Sigmoid colon (tissue), 7 donors: ENCODE data around the gene LILRA1. TPM values are rescaled to one million over a fixed set of nuclear protein-coding genes. Genes with fewer than 3 reads are reported as not detected.
"Not testable (repeated sequence)": the region's sequence is repeated elsewhere in the genome, so short reads cannot be mapped to it uniquely, and the experiment has no call there.

Source experiments
- DNase-seq: peaks from one replicate; pipeline ENCODE4 v3.0.0-alpha.2; 2019
- H3K27ac ChIP-seq, 4 donors: fragments of 200-600 bp; sonication (generic); one replicate each; pipeline ENCODE4 v1.5.1; 2016 to 2019; ENCODE audit warnings: mild to moderate bottlenecking in 1 of 4
- H3K27me3 ChIP-seq, 3 donors: fragments of 200-600 bp; sonication (generic); one replicate each; pipeline ENCODE4 v1.5.1; 2019; ENCODE audit warnings: mild to moderate bottlenecking in 1 of 3
- H3K36me3 ChIP-seq, 4 donors: fragments of 200-600 bp; sonication (generic); one replicate each; pipeline ENCODE4 v1.5.1; 2016 to 2019
- H3K4me1 ChIP-seq, 4 donors: fragments of 200-600 bp; sonication (generic); one replicate each; pipeline ENCODE4 v1.5.1; 2017 to 2019
- H3K4me3 ChIP-seq, 4 donors: fragments of 200-600 bp; sonication (generic); one replicate each; pipeline ENCODE4 v1.5.1; 2017 to 2019; ENCODE audit warnings: mild to moderate bottlenecking in 2 of 4, moderate library complexity in 1 of 4
- H3K9me3 ChIP-seq, 4 donors: fragments of 200-600 bp in 3 of 4; sonication (generic) in 3 of 4; one replicate each; pipeline versions ENCODE4 v1.5.1 to v1.6.1; 2013 to 2019
- EP300 ChIP-seq, 4 donors: sonication (generic); formaldehyde crosslinking; IDR thresholded peaks; one replicate each; pipeline ENCODE4 v1.6.1; 2017; ENCODE audit warnings: antibody characterized with exemption in 4 of 4
- POLR2A ChIP-seq, 2 donors: fragments of 450-650 bp; IDR thresholded peaks; one replicate each; pipeline ENCODE4 v1.6.1; 2016; ENCODE audit warnings: antibody characterized with exemption in 2 of 2, mild to moderate bottlenecking in 2 of 2, moderate library complexity in 2 of 2
- POLR2AphosphoS5 ChIP-seq, 4 donors: sonication (generic); formaldehyde crosslinking; IDR thresholded peaks; one replicate each; pipeline ENCODE4 v1.6.1; 2017; ENCODE audit warnings: antibody characterized with exemption in 4 of 4
- WGBS, 2 donors: extraction: QIAGEN DNeasy Blood & Tissue Kit; methylation state at CpG; one replicate each; pipeline ENCODE4 v1.1.7; 2013; 5-methylcytosine and 5-hydroxymethylcytosine counted together
- intact Hi-C: fragments of 100-400 bp; cut with DNase I; formaldehyde crosslinking; loops from one replicate; pipeline ENCODE4 v1.15.1; 2023
- polyA plus RNA-seq, 3 donors: library from polyadenylated mRNA; stranded (reverse); fragments of 200-250 nt; gene quantifications; one replicate each; pipeline ENCODE4 v1.2.3, GENCODE V29; 2013
- total RNA-seq, 4 donors: library from RNA; depleted of rRNA; stranded (reverse); fragments of >200 nt; gene quantifications; one replicate each; pipeline ENCODE4 v1.1.0, GENCODE V29; 2016
- TF ChIP-seq, protein P1 (sequence below), 4 experiments: fragments of 450-650 bp in 3 of 4; fragments of 200-600 bp in 1 of 4; IDR thresholded peaks; one replicate each; pipeline ENCODE4 v1.5.1; 2016 to 2019; ENCODE audit warnings: antibody characterized with exemption in 4 of 4, mild to moderate bottlenecking in 3 of 4, moderate library complexity in 2 of 4
- donor health status: healthy with polysubstance abuse.
- donor health status: Bipolar disorder and iron deficiency.
- donor health status: healthy.

LILRA1 gene
- total and polyA plus RNA-seq, 7 donors = 0.54 to 2.3 (median 0.71) TPM; not detected in 2

DNA sequence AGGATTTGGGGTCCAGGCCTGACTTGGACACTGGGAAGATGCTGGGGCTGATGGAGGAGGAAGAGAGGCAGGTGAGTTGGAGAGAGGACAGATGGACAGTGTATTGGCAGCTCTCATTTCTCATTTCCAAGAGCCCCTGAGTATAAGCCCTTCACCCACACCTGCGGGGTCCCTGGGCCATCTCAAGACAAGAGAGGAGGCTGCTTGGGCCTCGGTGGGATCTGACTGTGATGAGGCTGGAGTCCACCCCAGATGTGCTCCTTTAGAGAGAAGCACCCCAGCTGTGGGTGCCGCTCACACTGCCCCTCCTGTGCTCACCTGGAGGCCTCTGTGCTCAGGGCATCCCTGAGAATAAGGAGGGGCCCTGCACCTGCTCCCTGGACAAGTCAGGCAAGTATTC lies 16.1 kb upstream of the LILRA1 start:
- Histone ChIP-seq H3K36me3 (no peaks in the 10 kb centered on the region), H3K4me3 (no peak overlapping the region), H3K27me3 (peaks cover 0 to 3% (median 0%) of the 10 kb centered on the region in 3 donors), H3K9me3 (no peaks in the 10 kb centered on the region), H3K27ac (no peak overlapping the region), H3K4me1 (no peaks in the 10 kb centered on the region)
- DNase-seq = no peak
- intact Hi-C loops = no loop called here
- 86% methylated on average over 3 of the region's 3 CpGs for WGBS, 2 donors
- TF ChIP-seq POLR2AphosphoS5 (IDR thresholded peaks at IDR 0.05) (no peak), EP300 (IDR thresholded peaks at IDR 0.05) (no peak), POLR2A (IDR thresholded peaks at IDR 0.05) (no peak)
- TF ChIP-seq, protein P1, sequence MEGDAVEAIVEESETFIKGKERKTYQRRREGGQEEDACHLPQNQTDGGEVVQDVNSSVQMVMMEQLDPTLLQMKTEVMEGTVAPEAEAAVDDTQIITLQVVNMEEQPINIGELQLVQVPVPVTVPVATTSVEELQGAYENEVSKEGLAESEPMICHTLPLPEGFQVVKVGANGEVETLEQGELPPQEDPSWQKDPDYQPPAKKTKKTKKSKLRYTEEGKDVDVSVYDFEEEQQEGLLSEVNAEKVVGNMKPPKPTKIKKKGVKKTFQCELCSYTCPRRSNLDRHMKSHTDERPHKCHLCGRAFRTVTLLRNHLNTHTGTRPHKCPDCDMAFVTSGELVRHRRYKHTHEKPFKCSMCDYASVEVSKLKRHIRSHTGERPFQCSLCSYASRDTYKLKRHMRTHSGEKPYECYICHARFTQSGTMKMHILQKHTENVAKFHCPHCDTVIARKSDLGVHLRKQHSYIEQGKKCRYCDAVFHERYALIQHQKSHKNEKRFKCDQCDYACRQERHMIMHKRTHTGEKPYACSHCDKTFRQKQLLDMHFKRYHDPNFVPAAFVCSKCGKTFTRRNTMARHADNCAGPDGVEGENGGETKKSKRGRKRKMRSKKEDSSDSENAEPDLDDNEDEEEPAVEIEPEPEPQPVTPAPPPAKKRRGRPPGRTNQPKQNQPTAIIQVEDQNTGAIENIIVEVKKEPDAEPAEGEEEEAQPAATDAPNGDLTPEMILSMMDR (IDR thresholded peaks at IDR 0.05) = no peak

DNA sequence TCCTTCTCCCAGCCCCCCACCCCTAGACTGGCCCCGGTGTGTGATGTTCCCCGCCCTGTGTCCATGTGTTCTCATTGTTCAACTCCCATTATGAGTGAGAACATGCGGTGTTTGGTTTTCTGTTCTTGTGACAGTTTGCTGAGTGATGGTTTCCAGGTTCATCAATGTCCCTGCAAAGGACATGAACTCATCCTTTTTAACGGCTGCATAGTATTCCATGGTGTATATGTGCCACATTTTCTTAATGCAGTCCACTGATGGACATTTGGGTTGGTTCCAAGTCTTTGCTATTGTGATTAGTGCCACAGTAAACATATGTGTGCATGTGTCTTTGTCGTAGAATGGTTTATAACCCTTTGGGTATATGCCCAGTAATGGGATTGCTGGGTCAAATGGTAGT lies 15.2 kb upstream of the LILRA1 start:
- H3K27ac ChIP-seq, DNase-seq, intact Hi-C loops, H3K4me1 ChIP-seq, H3K9me3 ChIP-seq, H3K4me3 ChIP-seq, H3K27me3 ChIP-seq, H3K36me3 ChIP-seq: not testable (repeated sequence)
- 84 to 89% methylated on average over 5 of the region's 5 CpGs for WGBS, 2 donors

DNA sequence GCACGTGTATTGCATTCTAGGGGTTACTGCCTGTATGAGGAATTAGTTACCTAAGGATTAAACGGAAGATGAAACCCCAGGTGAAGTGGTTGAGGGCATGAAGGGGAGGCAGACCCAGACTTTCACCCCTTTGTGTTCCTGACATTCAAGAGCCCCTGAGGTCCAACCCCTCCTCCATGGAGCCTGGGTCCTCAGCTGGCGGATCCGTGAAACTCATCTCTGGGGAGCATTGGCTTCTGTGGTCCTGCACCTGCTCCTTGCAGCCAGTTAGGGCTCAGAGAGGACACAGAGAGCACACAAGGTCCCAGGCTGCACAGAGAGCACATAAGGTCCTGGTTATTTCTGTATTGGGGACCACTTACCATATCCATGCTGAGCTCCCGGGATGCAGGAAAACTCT lies 7.0 kb upstream of the LILRA1 start:
- Histone ChIP-seq H3K27ac (no peak overlapping the region), H3K9me3 (peaks cover 0 to 5% (median 1%) of the 10 kb centered on the region in 4 donors), H3K4me3 (no peak overlapping the region), H3K4me1 (no peaks in the 10 kb centered on the region), H3K36me3 (no peaks in the 10 kb centered on the region), H3K27me3 (no peaks in the 10 kb centered on the region)
- no peak for TF ChIP-seq EP300 (IDR thresholded peaks at IDR 0.05)
- TF ChIP-seq POLR2AphosphoS5 (IDR thresholded peaks at IDR 0.05) = no peak
- no peak for TF ChIP-seq POLR2A (IDR thresholded peaks at IDR 0.05)
- TF ChIP-seq, protein P1 (IDR thresholded peaks at IDR 0.05) = no peak
- WGBS, 2 donors = 70 to 71% methylated on average over 5 of the region's 5 CpGs
- intact Hi-C loops = no loop called here
- no peak for DNase-seq

DNA sequence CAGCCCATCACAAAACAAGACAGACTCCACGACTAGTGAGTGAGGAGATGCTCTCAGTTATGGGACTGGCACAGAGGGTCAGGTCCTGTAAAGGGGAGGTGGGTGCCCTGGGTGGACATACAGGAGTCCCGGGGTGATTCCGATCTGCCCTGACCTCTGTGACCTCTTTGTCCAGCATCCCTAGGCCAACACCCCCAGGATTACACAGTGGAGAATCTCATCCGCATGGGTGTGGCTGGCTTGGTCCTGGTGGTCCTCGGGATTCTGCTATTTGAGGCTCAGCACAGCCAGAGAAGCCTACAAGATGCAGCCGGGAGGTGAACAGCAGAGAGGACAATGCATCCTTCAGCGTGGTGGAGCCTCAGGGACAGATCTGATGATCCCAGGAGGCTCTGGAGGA lies 6.4 kb upstream of the LILRA1 start:
- Histone ChIP-seq H3K27me3 (no peaks in the 10 kb centered on the region), H3K4me1 (no peaks in the 10 kb centered on the region), H3K4me3 (no peak overlapping the region), H3K36me3 (no peaks in the 10 kb centered on the region), H3K27ac (no peak overlapping the region), H3K9me3 (peaks cover 0 to 5% (median 1%) of the 10 kb centered on the region in 4 donors)
- 67 to 77% methylated on average over 7 of the region's 7 CpGs for WGBS, 2 donors
- DNase-seq = no peak
- no peak for TF ChIP-seq EP300 (IDR thresholded peaks at IDR 0.05)
- TF ChIP-seq POLR2AphosphoS5 (IDR thresholded peaks at IDR 0.05) = no peak
- no peak for TF ChIP-seq POLR2A (IDR thresholded peaks at IDR 0.05)
- TF ChIP-seq, protein P1 (IDR thresholded peaks at IDR 0.05) = no peak
- intact Hi-C loops = no loop called here

DNA sequence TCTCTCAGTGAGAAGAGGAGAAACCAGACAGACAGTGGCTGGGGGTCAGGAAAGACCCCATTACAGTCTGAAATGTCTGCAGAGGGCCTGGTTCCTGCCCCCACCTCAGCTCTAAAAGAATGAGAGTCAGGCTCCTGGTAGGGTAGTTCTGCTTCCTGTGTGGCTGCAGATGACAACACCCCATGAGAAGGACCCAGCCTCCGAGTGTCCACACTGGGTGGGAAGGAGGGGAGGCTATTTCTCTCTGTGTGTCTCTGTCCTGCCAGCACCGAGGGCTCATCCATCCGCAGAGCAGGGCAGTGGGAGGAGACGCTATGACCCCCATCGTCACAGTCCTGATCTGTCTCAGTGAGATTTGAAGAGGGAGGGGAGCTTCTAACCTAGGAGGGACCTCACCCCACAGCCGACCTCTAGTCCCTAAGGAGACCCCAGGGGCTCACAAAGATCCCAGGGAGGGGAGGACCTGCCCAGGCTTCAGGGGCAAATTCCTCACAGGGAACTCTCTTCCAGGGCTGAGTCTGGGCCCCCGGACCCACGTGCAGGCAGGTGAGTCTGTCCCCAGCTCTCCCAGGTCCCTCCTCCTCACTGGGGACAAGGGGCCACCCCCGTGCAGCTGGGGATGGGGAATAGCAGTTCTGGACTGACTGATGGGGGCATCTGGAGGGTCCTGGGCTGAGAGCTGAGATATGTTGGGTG lies 647 bp downstream of the LILRA1 start:
- DNase-seq = peak; percentile 53
- H3K27ac ChIP-seq, intact Hi-C loops, H3K4me3 ChIP-seq, H3K36me3 ChIP-seq, H3K9me3 ChIP-seq, H3K4me1 ChIP-seq, H3K27me3 ChIP-seq: not testable (repeated sequence)
- 39 to 70% methylated on average over 8 to 9 of the region's 9 CpGs for WGBS, 2 donors

DNA sequence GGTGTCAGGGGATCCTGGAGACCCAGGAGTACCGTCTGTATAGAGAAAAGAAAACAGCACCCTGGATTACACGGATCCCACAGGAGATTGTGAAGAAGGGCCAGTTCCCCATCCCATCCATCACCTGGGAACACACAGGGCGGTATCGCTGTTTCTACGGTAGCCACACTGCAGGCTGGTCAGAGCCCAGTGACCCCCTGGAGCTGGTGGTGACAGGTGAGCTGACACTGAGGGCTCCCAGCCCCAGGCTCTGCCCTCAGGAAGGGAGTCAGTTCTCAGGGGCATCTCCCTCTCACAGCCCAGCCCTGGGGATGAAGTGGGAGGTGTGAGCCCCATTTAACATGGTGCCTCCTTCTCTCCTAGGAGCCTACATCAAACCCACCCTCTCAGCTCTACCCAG lies 1.3 kb downstream of the LILRA1 start:
- Histone ChIP-seq H3K9me3 (peaks cover 0 to 5% (median 1%) of the 10 kb centered on the region in 4 donors), H3K4me3 (no peak overlapping the region), H3K27me3 (no peaks in the 10 kb centered on the region), H3K4me1 (no peaks in the 10 kb centered on the region), H3K27ac (no peak overlapping the region), H3K36me3 (no peaks in the 10 kb centered on the region)
- no peak for DNase-seq
- intact Hi-C loops = no loop called here
- WGBS, 2 donors = 86 to 92% methylated on average over 5 of the region's 5 CpGs
- TF ChIP-seq POLR2A (IDR thresholded peaks at IDR 0.05) (no peak), POLR2AphosphoS5 (IDR thresholded peaks at IDR 0.05) (no peak), EP300 (IDR thresholded peaks at IDR 0.05) (no peak)
- TF ChIP-seq, protein P1 (IDR thresholded peaks at IDR 0.05) = no peak

DNA sequence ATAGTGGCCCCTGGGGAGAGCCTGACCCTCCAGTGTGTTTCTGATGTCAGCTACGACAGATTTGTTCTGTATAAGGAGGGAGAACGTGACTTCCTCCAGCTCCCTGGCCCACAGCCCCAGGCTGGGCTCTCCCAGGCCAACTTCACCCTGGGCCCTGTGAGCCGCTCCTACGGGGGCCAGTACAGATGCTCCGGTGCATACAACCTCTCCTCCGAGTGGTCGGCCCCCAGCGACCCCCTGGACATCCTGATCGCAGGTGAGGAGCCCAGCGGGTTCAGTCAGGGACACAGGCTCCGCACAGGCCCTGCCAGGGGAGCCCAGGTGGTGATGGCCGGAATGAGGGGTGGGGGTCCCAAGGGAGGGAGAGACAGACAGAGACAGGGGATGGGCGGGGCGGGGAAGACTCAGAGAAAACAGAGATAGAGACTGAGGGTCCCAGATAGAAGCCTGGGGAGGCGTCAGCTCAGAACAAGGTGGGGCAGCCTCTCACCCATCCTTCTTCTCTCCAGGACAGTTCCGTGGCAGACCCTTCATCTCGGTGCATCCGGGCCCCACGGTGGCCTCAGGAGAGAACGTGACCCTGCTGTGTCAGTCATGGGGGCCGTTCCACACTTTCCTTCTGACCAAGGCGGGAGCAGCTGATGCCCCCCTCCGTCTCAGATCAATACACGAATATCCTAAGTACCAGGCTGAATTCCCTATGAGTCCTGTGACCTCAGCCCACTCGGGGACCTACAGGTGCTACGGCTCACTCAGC lies 2.4 kb downstream of the LILRA1 start:
- H3K4me1 ChIP-seq, H3K36me3 ChIP-seq, H3K9me3 ChIP-seq, H3K27ac ChIP-seq, H3K27me3 ChIP-seq, DNase-seq, H3K4me3 ChIP-seq, intact Hi-C loops: not testable (repeated sequence)
- 86% methylated on average over 26 of the region's 26 CpGs for WGBS, 2 donors
